HEK293 (cell line): ENCODE results near the gene CDH5.

Source experiments
- ATF2 ChIP-seq: fragments of 450-650 bp; formaldehyde crosslinking; IDR thresholded peaks from 2 replicates; pipeline ENCODE4 v1.5.1; 2016; ENCODE audit warnings: missing biosample characterization, missing genetic modification characterization, low read depth
- CTCF ChIP-seq: fragments of 450-650 bp; formaldehyde crosslinking; IDR thresholded peaks from 2 replicates; pipeline ENCODE4 v1.5.1; 2016; ENCODE audit warnings: missing biosample characterization, missing genetic modification characterization
- MYNN ChIP-seq: fragments of 450-650 bp; formaldehyde crosslinking; IDR thresholded peaks from 2 replicates; pipeline ENCODE4 v1.5.1; 2016; ENCODE audit warnings: missing biosample characterization, missing genetic modification characterization, borderline replicate concordance
- YY1 ChIP-seq: fragments of 450-650 bp; formaldehyde crosslinking; IDR thresholded peaks from 2 replicates; pipeline ENCODE4 v1.5.1; 2018; ENCODE audit warnings: missing biosample characterization, missing genetic modification characterization
- ZNF211 ChIP-seq: fragments of 450-650 bp; formaldehyde crosslinking; IDR thresholded peaks from 2 replicates; pipeline ENCODE4 v1.5.1; 2016; ENCODE audit warnings: low read depth, missing biosample characterization, missing genetic modification characterization
- ZNF274 ChIP-seq, 2 experiments: fragments of 200-500 bp in 1 of 2; fragments of 450-650 bp in 1 of 2; sonication (Bioruptor generic) in 1 of 2; formaldehyde crosslinking in 1 of 2; IDR thresholded peaks; 2 replicates each; pipeline versions ENCODE4 v1.5.1 to v1.6.1; 2014 to 2016; ENCODE audit warnings: borderline replicate concordance in 1 of 2, inconsistent platforms in 1 of 2, low read length in 1 of 2, missing biosample characterization in 1 of 2, missing genetic modification characterization in 1 of 2
- ZNF48 ChIP-seq: fragments of 450-650 bp; formaldehyde crosslinking; IDR thresholded peaks from 2 replicates; pipeline ENCODE4 v1.5.1; 2016; ENCODE audit warnings: missing biosample characterization, missing genetic modification characterization
- ZNF768 ChIP-seq: fragments of 450-650 bp; formaldehyde crosslinking; IDR thresholded peaks from 2 replicates; pipeline ENCODE4 v1.5.1; 2018; ENCODE audit warnings: missing biosample characterization, mild to moderate bottlenecking, missing genetic modification characterization
- ZNF792 ChIP-seq: fragments of 450-650 bp; formaldehyde crosslinking; IDR thresholded peaks from 2 replicates; pipeline ENCODE4 v1.5.1; 2016; ENCODE audit warnings: missing biosample characterization, missing genetic modification characterization
- ZSCAN30 ChIP-seq: fragments of 450-650 bp; IDR thresholded peaks from 2 replicates; pipeline ENCODE4 v1.5.1; 2018; ENCODE audit warnings: missing biosample characterization, mild to moderate bottlenecking, missing genetic modification characterization, moderate library complexity

- TF ChIP-seq YY1 (tag by site-specific recombination): no peak
- TF ChIP-seq CTCF: no peak
- no peak for TF ChIP-seq ZNF211 (tag by site-specific recombination)
- TF ChIP-seq ZNF792 (tag by site-specific recombination): no peak
- TF ChIP-seq MYNN (tag by site-specific recombination): no peak
- TF ChIP-seq ZNF768 (tag by site-specific recombination): no peak
- no peak for TF ChIP-seq ATF2 (tag by site-specific recombination)
- no peak for TF ChIP-seq ZNF274 (IDR thresholded peaks at IDR 0.05; ENCODE audit: low read length)
- TF ChIP-seq ZNF274 (tag by site-specific recombination; IDR thresholded peaks at IDR 0.05; ENCODE audit: borderline replicate concordance): no peak
- no peak for TF ChIP-seq ZNF48 (tag by site-specific recombination)
- no peak for TF ChIP-seq ZSCAN30 (tag by site-specific recombination)
These were observed 20.4 kb downstream of the CDH5 start for GRCh38 chr16:66386629-66387622.
